Measurements from ENCODE around the gene SHOC1.
"Not testable (repeated sequence)": the region's sequence is repeated elsewhere in the genome, so short reads cannot be mapped to it uniquely, and the experiment has no call there.

SHOC1 gene

GRCh38 chr9:111806259-111806658 is 11.5 kb upstream of the SHOC1 start:
- Histone ChIP-seq H3K4me1 (ENCODE audit: control insufficient read depth, insufficient read depth, low read length) (no peaks in the 10 kb centered on the region), H3K27me3 (ENCODE audit: control insufficient read depth, insufficient read depth, low read length) (no peaks in the 10 kb centered on the region), H3K9me3 (ENCODE audit: control insufficient read depth, insufficient read depth, low read length) (no peaks in the 10 kb centered on the region), H3K27ac (ENCODE audit: low read length) (no peak overlapping the region), H3K4me3 (ENCODE audit: low read length) (no peak overlapping the region), H3K36me3 (ENCODE audit: control insufficient read depth, insufficient read depth, low read length) (no peaks in the 10 kb centered on the region)
- WGBS (ENCODE audit: insufficient coverage, insufficient read length) = no CpG with 5 or more reads among the region's 2 CpGs
- no peak for DNase-seq (ENCODE audit: low read depth, low spot score)

- Histone ChIP-seq H3K27ac (ENCODE audit: low read length) (no peak overlapping the region), H3K4me3 (ENCODE audit: low read length) (no peak overlapping the region), H3K9me3 (ENCODE audit: control insufficient read depth, insufficient read depth, low read length) (no peaks in the 10 kb centered on the region), H3K27me3 (ENCODE audit: control insufficient read depth, insufficient read depth, low read length) (no peaks in the 10 kb centered on the region), H3K4me1 (ENCODE audit: control insufficient read depth, insufficient read depth, low read length) (no peaks in the 10 kb centered on the region), H3K36me3 (ENCODE audit: control insufficient read depth, insufficient read depth, low read length) (no peaks in the 10 kb centered on the region)
- DNase-seq (ENCODE audit: low read depth, low spot score) = no peak
- no CpG with 5 or more reads among the region's 4 CpGs for WGBS (ENCODE audit: insufficient coverage, insufficient read length)
These were observed 11.1 kb upstream of the SHOC1 start for GRCh38 chr9:111805830-111806241.

DNA sequence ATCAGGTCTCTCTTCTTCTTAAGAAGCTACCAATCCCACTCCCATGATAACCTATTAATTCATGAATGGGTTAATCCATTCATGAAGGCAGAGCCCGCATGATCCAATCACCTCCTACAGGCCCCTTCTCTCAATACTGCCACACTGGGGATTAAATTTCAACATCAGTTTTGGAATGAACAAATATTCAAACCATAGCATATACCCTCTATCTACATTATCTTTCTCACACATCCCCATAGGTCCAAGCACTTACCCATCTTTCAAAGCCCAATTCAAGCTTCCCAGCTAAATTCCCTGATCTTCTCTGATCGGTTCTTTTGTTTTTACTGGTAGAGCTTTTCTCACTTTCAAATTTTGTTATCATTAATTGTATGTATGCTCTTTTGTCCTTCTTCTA is 10.5 kb upstream of the SHOC1 start:
- WGBS (ENCODE audit: insufficient coverage, insufficient read length) = no CpG with 5 or more reads among the region's 2 CpGs
- Histone ChIP-seq H3K36me3 (ENCODE audit: control insufficient read depth, insufficient read depth, low read length) (no peaks in the 10 kb centered on the region), H3K27ac (ENCODE audit: low read length) (no peak overlapping the region), H3K4me3 (ENCODE audit: low read length) (no peak overlapping the region), H3K4me1 (ENCODE audit: control insufficient read depth, insufficient read depth, low read length) (no peaks in the 10 kb centered on the region), H3K9me3 (ENCODE audit: control insufficient read depth, insufficient read depth, low read length) (no peaks in the 10 kb centered on the region), H3K27me3 (ENCODE audit: control insufficient read depth, insufficient read depth, low read length) (no peaks in the 10 kb centered on the region)
- DNase-seq (ENCODE audit: low read depth, low spot score) = no peak

GRCh38 chr9:111804636-111805035 is 9.9 kb upstream of the SHOC1 start:
- no peak for DNase-seq (ENCODE audit: low read depth, low spot score)
- Histone ChIP-seq H3K27ac (ENCODE audit: low read length) (no peak overlapping the region), H3K4me1 (ENCODE audit: control insufficient read depth, insufficient read depth, low read length) (no peaks in the 10 kb centered on the region), H3K27me3 (ENCODE audit: control insufficient read depth, insufficient read depth, low read length) (no peaks in the 10 kb centered on the region), H3K4me3 (ENCODE audit: low read length) (no peak overlapping the region), H3K36me3 (ENCODE audit: control insufficient read depth, insufficient read depth, low read length) (no peaks in the 10 kb centered on the region), H3K9me3 (ENCODE audit: control insufficient read depth, insufficient read depth, low read length) (no peaks in the 10 kb centered on the region)
- WGBS (ENCODE audit: insufficient coverage, insufficient read length) = no CpG with 5 or more reads among the region's 2 CpGs

DNA sequence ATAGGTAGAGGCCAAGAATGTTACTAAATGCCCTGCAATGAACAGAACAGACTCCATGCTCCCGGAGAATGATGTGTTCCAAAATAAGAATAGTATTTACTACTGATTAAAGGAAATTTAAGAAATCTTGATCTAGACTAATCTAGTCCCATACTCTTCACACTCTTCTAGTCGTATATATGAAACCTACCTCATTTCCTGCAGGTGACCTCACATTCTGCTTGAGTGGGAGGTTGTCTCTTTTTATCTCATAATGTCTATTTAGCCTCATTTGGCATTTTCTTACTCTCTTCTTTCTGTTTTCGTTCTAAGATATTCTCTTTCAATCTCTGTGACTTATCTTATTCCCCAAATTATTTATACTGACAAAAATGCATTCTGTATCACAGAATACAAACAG is 9.2 kb upstream of the SHOC1 start:
- H3K4me1 ChIP-seq (ENCODE audit: control insufficient read depth, insufficient read depth, low read length) = no peaks in the 10 kb centered on the region
- no peak for DNase-seq (ENCODE audit: low read depth, low spot score)
- no peaks in the 10 kb centered on the region for H3K36me3 ChIP-seq (ENCODE audit: control insufficient read depth, insufficient read depth, low read length)
- H3K4me3 ChIP-seq (ENCODE audit: low read length) = no peak overlapping the region
- no peaks in the 10 kb centered on the region for H3K27me3 ChIP-seq (ENCODE audit: control insufficient read depth, insufficient read depth, low read length)
- H3K9me3 ChIP-seq (ENCODE audit: control insufficient read depth, insufficient read depth, low read length) = no peaks in the 10 kb centered on the region
- WGBS (ENCODE audit: insufficient coverage, insufficient read length) = no CpG with 5 or more reads among the region's 3 CpGs
- H3K27ac ChIP-seq (ENCODE audit: low read length) = no peak overlapping the region

DNA sequence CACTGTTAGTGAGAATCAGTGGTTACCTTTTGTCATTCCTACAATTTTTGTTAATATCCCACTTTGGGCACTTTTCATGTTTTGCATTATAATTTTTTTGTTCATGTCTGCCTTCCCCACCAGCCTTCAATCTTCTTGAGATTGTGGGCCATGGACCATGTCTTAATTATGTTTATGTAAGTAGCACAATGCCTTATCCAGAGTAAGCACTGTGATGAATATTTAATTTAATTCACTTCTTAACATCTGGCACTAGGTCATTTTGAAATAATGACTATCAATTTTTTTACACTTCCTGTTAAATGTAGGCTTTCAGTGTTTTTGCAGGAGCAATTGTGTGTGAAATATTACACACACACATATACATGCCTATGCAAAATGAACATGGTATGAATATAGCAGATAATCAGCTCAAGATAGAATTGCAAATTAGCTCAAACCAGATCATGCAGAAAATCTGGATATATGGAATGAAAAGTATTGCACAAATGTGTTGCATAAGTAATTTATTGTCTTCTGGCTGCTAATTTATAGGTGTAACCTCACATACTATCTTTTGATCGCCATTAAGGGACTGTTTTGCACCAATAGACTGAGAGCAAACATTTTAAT is 5.3 kb upstream of the SHOC1 start:
- H3K4me1 ChIP-seq (ENCODE audit: control insufficient read depth, insufficient read depth, low read length) = no peaks in the 10 kb centered on the region
- H3K4me3 ChIP-seq (ENCODE audit: low read length) = no peak overlapping the region
- no peak for DNase-seq (ENCODE audit: low read depth, low spot score)
- no peaks in the 10 kb centered on the region for H3K27me3 ChIP-seq (ENCODE audit: control insufficient read depth, insufficient read depth, low read length)
- no peak overlapping the region for H3K27ac ChIP-seq (ENCODE audit: low read length)
- no peaks in the 10 kb centered on the region for H3K36me3 ChIP-seq (ENCODE audit: control insufficient read depth, insufficient read depth, low read length)
- H3K9me3 ChIP-seq (ENCODE audit: control insufficient read depth, insufficient read depth, low read length) = no peaks in the 10 kb centered on the region
- no CpG with 5 or more reads among the region's 1 CpG for WGBS (ENCODE audit: insufficient coverage, insufficient read length)

DNA sequence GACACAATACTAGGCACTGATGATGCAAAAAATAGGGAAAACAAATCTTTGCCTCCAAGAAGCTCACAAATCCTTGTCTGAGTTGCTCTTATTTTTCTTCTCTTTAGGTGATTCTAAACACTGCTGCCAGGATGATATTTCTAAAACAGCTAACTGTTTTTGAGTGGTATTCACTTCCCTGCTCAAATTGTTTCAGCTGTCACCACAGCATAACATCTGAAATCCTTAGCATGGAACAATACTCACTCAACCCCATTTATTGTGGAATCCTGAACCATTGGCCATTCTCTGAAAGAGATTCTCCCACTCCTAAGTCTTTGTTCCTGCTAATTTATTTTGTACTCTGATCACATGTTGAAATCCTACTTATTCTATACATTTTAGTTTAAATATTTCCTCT is 4.8 kb upstream of the SHOC1 start:
- H3K27me3 ChIP-seq (ENCODE audit: control insufficient read depth, insufficient read depth, low read length) = no peaks in the 10 kb centered on the region
- no peaks in the 10 kb centered on the region for H3K9me3 ChIP-seq (ENCODE audit: control insufficient read depth, insufficient read depth, low read length)
- H3K27ac ChIP-seq (ENCODE audit: low read length) = no peak overlapping the region

DNA sequence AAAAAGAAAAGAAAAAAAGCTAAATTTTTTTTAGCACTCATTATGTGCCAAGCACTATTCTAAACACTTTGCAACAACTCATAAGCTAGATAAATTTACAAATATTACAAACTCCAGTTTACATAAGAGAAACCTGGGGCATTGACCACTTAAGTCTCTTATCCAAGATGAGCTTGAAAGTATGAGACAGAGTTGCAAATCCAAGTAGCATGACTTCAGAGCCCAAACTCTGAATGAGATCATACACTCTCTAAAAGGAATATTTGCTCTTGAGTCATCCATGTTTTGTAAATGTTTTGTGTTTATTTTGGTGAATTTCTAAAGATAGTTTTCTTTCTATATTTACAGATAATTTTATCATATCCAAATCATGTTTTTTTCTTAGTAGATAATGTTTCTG is 4.0 kb upstream of the SHOC1 start:
- H3K4me3 ChIP-seq (ENCODE audit: low read length) = no peak overlapping the region
- H3K27ac ChIP-seq (ENCODE audit: low read length) = no peak overlapping the region
- H3K4me1 ChIP-seq (ENCODE audit: control insufficient read depth, insufficient read depth, low read length) = no peaks in the 10 kb centered on the region
- H3K9me3 ChIP-seq (ENCODE audit: control insufficient read depth, insufficient read depth, low read length) = no peaks in the 10 kb centered on the region
- no peaks in the 10 kb centered on the region for H3K27me3 ChIP-seq (ENCODE audit: control insufficient read depth, insufficient read depth, low read length)
- H3K36me3 ChIP-seq (ENCODE audit: control insufficient read depth, insufficient read depth, low read length) = no peaks in the 10 kb centered on the region
- no peak for DNase-seq (ENCODE audit: low read depth, low spot score)

More for the DNA sequence above, 4.8 kb upstream of the SHOC1 start:
- Histone ChIP-seq H3K4me1 (ENCODE audit: control insufficient read depth, insufficient read depth, low read length) (no peaks in the 10 kb centered on the region), H3K36me3 (ENCODE audit: control insufficient read depth, insufficient read depth, low read length) (no peaks in the 10 kb centered on the region), H3K4me3 (ENCODE audit: low read length) (no peak overlapping the region)
- DNase-seq (ENCODE audit: low read depth, low spot score) = no peak

- Histone ChIP-seq H3K9me3 (ENCODE audit: control insufficient read depth, insufficient read depth, low read length) (no peaks in the 10 kb centered on the region), H3K27ac (ENCODE audit: low read length) (no peak overlapping the region), H3K4me1 (ENCODE audit: control insufficient read depth, insufficient read depth, low read length) (no peaks in the 10 kb centered on the region), H3K27me3 (ENCODE audit: control insufficient read depth, insufficient read depth, low read length) (no peaks in the 10 kb centered on the region), H3K4me3 (ENCODE audit: low read length) (no peak overlapping the region), H3K36me3 (ENCODE audit: control insufficient read depth, insufficient read depth, low read length) (no peaks in the 10 kb centered on the region)
- no peak for DNase-seq (ENCODE audit: low read depth, low spot score)
- WGBS (ENCODE audit: insufficient coverage, insufficient read length) = no CpG with 5 or more reads among the region's 2 CpGs
These were observed 761 bp upstream of the SHOC1 start for GRCh38 chr9:111795557-111795839.

GRCh38 chr9:111791821-111792220 is 2.9 kb downstream of the SHOC1 start:
- H3K27ac ChIP-seq (ENCODE audit: low read length); H3K4me3 ChIP-seq (ENCODE audit: low read length); H3K36me3 ChIP-seq (ENCODE audit: control insufficient read depth, insufficient read depth, low read length); H3K9me3 ChIP-seq (ENCODE audit: control insufficient read depth, insufficient read depth, low read length); H3K27me3 ChIP-seq (ENCODE audit: control insufficient read depth, insufficient read depth, low read length); H3K4me1 ChIP-seq (ENCODE audit: control insufficient read depth, insufficient read depth, low read length); DNase-seq (ENCODE audit: low read depth, low spot score): not testable (repeated sequence)
- WGBS (ENCODE audit: insufficient coverage, insufficient read length) = no CpG with 5 or more reads among the region's 1 CpG

DNA sequence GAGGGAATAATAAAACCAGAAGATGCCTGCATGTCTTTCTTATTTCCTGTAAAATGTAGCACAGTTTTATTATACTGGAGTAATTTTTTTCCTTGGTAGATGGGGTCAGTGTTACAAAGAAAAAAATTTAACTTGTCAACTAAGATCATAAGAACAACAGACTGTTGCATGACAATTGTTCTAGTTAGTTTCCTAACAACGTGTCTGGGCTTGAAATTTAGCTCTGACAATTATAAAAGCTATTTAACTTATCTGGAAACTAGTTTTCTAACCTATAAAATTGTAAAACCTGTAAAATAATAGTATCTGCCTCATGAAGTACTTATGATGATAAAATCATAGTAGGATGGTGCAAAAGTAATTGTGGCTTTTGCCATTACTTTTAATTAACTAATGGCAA is 4.9 kb downstream of the SHOC1 start:
- Histone ChIP-seq H3K4me3 (ENCODE audit: low read length) (no peak overlapping the region), H3K27ac (ENCODE audit: low read length) (no peak overlapping the region), H3K27me3 (ENCODE audit: control insufficient read depth, insufficient read depth, low read length) (no peaks in the 10 kb centered on the region), H3K36me3 (ENCODE audit: control insufficient read depth, insufficient read depth, low read length) (no peaks in the 10 kb centered on the region), H3K4me1 (ENCODE audit: control insufficient read depth, insufficient read depth, low read length) (no peaks in the 10 kb centered on the region), H3K9me3 (ENCODE audit: control insufficient read depth, insufficient read depth, low read length) (no peaks in the 10 kb centered on the region)
- no CpG with 5 or more reads among the region's 1 CpG for WGBS (ENCODE audit: insufficient coverage, insufficient read length)
- no peak for DNase-seq (ENCODE audit: low read depth, low spot score)

Data from iPS DF 6.9 (cell line).